Activated naive CD4-positive, alpha-beta T cell (primary cell): Measurements from ENCODE around the gene KCND3.
A peak's percentile ranks its signal among the peaks of the same experiment; 100 is the strongest.
"Not testable (repeated sequence)": the region's sequence is repeated elsewhere in the genome, so short reads cannot be mapped to it uniquely, and the experiment has no call there.

Source experiments
- DNase-seq, 4 experiments: peaks; one replicate each; lab custom pipeline; 2025; lab: John Stamatoyannopoulos, UW

KCND3 gene

DNA sequence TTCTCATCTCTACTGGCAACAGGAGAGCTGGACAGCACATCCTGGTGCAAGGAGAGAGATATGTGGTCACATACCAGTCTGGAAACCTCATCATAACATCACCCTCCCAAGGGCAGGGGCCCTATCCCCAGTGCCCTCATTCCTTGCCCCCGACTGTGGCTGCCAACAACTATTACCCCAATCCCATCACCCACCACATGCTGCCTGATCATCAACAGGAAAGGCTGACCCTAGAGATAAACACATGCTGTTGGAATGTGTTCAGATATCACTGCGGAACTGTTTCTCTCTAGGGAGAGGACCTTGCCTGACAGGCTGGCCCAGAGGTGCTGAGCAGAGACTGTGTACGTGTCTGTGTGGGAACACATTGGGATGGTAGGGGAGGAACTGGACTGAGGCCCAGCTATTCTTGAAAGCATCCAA is 245.8 kb downstream of the KCND3 start:
- no peak for DNase-seq

DNA sequence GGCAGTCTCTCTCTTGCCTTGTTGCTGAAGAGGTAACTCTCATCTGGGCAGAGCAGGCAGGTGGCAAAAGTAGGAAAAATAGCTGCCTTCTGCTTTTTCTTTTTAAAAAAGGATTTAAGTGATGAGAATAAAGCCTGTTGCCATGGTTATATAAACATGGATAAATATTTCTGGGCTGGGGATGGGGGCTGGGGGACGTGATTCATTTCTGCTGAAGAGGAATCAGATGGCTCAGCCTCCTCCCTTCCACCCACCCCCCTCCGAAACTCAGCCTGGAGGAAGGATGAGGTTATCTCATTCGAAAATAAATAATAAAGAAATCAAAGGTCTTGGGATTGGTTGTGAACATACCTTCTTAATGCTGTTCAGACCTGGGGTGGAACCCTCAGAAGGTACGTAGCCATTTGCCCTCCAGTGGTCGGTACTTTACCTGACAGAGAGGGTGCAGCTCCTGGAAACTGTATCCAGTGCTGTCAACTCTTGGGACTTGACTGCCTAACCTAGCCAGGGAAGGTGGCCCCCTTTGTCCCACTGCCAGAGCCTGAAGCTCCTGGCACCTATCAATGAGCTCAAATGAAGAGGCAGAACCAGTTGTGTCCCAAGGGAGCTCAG is 246.4 kb downstream of the KCND3 start:
- no peak for DNase-seq

DNA sequence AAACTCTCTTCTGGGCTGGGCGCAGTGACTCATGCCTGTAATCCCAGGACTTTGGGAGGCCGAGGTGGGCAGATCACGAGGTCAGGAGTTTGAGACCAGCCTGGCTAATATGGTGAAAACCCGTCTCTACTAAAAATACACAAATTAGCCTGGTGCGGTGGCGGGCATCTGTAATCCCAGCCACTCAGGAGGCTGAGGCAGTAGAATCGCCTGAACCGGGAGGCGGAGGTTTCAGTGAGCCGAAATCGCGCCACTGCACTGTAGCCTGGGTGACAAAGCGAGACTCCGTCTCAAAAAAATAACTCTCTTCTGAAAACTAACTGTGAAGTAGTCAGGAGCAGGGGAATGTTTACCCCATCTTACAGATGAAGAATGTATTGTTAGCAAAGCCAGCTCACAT is 247.2 kb downstream of the KCND3 start:
- DNase-seq: not testable (repeated sequence)

DNA sequence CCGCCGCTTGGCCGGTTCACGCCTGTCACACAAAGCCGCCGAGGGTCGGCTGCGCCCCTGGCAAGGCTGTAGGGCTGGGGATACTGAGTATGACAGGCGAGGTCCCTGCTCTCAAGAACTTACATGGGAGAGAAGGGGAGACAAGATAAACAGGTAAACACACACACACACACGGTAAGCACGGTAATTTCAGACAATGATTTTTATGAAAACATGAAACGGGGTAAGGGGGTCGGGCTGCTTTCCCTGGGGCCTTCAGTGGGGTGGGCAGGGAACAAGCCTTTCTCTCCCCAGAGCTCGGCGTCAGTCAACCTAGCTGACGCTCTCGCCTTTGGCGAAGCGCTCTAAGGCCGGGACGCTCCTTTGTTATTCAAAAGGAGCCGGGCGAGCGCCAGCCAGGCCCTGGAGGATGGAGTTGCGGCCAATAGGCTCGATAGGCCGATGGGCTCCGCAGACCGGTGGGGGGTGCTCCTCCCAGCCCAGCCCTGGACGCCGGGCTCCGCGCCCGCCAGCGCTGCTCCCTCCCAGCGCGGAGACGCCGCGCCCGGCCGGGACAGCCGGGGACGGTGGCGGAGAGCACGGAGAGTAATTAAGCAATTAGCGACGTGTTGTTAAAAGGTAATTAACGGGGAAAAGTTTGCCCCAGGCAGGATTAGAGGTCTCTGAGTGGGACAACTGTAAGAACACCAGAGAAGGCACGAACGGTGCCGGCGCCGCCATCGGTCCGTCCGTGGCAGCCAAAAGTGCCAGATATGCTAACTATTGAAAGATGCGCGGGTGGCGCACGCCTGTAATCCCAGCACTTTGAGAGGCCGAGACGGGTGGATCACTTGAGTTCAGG is 249.3 kb downstream of the KCND3 start:
- peak in 1 of 4 experiments; percentile 7 for DNase-seq

DNA sequence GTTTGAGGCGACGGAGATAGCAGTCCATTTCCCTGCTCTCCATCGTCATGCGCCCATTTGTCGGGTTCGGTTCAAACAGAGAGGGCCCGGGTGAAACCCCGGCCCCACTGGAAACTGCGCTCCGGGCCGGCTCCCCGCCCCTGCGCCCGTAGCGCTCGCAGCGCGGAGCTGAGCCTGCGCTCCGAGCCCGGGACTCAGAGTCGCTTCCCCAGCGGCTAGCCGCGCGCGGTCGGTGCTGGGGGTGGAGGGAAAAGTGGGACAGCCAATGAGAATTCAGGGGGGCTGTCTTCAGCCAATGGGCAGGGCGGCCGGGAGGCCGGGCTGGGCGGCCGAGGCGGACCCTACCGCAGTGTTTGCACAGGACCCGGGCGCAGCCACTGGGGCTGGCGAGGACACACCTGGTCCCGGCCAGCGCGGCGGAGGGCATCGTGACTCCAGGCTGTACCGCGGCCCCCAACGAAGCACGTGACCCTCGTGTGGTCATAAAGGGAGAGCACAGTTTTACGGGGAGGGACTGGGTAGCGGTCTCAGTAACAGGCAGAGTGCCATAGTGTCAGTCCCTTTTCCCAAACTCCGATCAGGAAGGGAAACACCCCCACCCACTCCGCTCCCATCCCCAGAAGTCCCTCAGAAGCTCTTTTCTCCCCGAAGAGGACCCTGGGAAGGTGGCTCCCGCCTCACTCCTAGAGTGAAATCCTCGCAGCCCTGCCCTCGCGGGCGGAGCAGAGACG is 250.1 kb downstream of the KCND3 start, which contains the start of gene INKA2:
Gene INKA2, minus strand, starts transcription at position 202 of the 731 bp plus-strand sequence. Its CDS starts 153 bp downstream, at position 49.
- peak in 3 of 4 experiments; percentile 13 to 42 (median 33) for DNase-seq

DNA sequence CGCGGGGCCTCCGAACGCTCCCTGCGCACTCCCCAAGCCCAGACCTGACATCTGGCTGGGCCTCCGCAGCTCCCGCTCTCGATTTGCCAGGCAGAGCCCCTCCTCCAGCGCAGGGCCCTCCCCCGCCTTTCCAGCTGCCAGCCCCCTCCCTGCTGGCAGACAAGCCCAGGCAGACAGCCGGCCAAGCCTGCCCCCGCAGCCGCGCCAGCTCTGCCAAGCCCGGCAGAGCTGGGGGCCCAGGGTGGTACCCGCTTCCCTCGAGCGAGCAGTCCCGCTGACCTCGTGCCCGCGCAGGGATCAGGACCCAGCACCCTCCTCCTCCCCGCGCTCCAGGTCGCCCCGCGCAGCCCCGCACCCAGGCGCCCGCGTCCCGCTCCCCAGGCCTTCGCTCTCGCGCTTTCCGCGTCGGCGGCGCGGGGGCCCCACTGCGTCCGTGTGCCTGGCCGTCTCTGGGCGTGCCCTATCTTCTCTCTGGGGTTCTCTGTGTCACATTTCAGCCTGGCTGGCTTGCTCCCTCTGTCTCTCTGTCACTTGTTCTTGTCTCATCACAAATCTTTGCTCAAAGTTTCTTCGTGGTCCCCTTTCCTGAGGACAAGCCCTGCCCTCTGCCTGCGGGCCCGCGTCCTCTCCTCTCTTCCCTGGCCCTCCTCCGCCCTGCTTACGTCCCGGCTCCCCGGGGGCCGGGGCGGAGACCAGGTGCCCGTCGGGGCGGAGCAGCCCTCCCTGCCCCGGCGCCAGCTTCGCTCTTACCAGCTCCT is 250.9 kb downstream of the KCND3 start:
- DNase-seq: peak in 1 of 4 experiments; percentile 15

DNA sequence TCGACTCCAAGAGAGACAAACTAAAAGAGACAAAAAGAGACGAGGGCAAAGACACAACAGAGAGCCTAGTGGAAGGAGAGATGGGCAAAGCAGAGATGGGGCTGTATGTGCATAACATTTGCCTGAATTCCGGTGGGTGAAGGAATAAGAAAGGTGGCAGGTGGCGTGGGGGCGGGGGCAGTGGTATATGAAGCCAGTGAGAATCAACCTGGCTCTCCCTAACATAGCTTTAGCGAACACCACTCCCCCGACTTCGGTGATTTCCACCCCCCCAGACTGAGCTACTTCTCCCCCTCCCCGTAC is 251.4 kb downstream of the KCND3 start:
- DNase-seq: no peak

DNA sequence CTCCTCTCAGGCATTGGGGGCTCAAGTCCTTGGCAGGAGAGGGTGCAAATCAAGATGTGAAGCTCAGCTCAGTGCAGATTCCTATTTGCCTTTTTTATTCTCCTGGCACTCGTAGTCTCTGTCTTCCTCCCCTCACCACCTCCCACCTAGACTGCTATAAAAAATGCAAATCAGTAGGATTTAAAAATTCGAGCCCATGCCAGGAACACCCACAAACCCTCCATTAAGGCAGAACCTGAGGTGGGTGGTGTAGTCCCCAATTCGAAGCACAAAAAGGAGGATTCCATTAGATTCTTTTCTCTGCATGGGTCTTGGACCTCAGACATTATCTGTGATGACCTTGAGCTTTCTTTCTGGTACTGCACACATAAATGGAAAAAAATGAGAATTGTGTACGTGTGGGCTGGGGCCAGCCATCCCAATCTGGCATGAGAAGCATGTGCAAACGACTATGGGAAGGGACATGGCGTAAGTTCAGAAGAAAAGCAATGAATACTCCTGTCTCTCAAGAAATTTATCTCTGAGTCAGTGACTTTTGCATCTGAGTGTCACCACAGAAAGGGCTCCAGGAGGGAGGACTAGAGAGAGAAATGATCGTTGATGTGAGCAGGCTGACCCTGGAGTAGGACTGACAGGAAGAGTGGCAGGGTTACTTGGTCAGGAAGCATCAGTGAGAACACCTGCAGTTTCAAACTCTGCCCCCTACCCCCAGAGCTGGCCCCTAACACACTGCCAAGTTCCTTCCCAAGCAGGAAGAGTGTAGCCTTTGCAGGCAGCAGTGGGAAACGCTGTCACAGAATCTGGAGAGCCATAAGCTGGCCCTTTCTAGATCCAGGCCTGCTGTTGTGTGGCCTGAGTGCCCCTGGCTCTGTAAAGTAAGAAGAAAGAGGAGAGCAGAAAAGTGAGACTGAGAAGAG is 252.0 kb downstream of the KCND3 start:
- DNase-seq: no peak

DNA sequence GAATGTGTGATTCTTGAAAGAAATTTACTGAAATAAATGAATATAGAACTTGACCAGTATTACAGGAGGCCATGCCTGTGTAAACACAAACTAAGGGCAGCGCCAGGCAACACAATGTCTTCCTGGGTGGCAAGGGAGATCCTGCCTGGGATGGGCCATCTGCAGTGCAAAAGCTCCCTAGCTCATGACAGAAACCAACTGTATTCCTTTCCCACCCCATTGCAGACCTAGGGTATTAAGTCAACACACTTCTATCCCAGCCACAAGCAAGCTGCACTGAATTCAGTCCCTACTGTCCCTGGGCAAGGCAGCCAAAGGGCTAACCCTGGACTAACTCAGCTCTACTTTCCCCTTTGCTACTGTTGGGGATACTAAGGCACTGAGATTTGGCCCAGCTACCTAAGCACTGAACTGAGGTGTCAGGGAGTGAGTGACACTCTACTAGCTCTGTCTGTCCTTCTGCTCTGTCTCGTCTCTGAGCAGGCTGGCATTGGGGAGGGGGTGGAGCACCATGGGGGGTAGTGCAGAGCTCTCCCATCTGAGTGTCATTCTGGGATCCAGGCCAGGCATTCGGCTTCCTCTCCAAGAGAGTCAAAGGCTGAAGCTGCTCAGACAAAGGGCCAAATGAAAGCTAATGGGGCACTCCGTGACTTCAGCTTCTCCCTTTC is 252.8 kb downstream of the KCND3 start:
- no peak for DNase-seq

DNA sequence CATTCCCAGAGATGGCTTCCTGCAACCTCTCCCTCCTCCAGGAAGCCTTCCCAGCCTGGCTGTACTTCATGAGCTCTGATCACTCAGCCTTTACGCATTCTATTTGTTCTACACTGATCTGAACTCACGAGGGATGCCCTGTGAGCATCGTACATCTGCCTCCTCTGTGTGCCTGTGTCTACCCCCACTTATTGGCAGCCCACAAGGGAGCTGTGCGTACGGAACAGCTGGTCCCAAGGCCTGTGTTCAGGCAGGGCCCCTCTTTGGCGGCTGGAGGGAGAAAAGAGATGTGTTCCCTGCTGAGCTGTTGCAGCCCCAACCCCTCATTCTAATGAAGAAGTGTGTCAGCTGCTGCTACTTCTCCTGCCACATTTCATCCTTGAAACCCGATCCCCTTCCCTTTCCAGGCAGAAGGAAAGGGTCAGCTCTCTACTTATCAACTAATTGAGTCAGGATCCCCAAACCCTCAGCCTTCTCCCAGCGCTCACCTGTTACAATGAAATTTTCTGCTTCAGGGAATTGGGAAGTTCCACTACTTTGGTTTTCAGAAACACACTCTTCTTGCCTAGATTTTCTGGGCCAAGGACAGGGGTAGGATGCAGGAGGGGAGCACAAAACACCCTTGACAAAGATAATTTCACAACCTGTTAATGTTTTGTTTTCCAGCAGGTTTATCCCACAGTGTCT is 253.5 kb downstream of the KCND3 start:
- no peak for DNase-seq

DNA sequence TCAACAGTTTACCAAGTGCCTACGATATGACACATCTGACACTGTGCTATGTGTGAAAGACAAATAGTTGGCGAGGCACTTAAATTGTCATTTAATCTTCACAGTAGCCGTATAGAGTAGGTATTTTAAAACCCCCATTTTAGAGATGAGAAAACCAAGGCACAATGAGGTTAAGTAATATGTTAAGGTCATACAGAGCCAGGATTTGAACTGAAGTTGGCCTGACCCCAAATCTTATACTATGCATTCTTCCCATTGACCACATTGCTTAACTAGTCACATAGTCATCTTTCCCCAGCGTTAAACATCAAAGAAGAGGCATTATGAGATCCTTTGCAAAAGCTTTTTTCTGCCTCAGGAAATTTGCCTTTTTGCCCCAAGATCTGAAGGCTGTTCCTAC is 254.1 kb downstream of the KCND3 start:
- DNase-seq: no peak

DNA sequence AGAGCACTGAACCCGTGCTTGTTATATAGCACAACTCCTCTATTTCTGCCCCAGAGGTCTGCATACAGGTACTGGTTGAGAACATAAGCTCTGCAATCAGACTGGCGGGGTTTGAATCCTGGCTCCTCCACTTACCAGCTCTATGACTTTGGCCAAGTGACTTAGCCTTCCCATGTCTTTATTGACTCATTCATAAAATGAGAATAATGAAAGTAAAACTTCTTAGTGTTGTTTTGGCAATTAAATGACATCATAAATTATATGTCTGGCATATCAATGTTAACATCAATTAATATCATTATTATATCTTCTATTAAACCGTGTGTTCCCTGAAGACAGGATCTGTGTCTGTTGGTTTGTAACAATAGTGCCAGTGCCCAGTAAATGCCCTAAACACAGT is 254.6 kb downstream of the KCND3 start:
- DNase-seq: no peak

DNA sequence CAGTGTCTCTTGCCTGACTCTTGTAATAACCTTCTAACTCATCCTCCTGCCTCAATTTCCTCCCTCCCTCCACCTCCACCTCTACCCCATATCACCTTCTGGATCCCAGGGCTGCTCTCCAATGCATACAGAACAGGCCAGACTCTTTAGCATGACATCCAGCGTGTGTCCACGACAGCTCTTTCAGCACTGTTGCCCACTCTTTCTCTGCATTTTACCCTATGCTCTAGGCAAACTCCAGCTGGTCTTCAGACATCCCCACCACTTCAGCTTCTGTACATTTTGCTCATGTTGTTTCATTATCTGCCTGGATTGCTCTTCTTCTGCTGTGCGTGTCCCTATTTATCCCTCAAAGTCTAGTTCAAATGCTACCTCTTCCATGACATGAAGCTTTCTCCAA is 255.0 kb downstream of the KCND3 start:
- DNase-seq: no peak

DNA sequence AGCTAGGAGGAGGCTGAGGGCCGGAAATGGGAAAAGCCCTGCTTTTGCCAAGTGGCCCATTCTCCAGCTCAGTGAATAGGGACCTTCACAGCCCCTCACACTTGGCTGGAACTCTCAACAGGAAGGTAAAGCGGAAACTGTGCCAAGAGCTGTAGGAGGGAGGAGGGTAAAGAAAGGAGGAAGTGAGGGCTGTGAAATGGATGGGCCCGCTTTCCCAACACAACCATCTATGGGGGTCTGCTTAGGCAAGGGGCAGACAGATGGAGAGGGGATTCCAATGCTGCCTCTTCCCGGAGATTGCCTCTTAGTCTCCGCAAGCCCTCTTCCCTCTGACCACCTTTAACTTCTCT is 255.5 kb downstream of the KCND3 start:
- DNase-seq: no peak

DNA sequence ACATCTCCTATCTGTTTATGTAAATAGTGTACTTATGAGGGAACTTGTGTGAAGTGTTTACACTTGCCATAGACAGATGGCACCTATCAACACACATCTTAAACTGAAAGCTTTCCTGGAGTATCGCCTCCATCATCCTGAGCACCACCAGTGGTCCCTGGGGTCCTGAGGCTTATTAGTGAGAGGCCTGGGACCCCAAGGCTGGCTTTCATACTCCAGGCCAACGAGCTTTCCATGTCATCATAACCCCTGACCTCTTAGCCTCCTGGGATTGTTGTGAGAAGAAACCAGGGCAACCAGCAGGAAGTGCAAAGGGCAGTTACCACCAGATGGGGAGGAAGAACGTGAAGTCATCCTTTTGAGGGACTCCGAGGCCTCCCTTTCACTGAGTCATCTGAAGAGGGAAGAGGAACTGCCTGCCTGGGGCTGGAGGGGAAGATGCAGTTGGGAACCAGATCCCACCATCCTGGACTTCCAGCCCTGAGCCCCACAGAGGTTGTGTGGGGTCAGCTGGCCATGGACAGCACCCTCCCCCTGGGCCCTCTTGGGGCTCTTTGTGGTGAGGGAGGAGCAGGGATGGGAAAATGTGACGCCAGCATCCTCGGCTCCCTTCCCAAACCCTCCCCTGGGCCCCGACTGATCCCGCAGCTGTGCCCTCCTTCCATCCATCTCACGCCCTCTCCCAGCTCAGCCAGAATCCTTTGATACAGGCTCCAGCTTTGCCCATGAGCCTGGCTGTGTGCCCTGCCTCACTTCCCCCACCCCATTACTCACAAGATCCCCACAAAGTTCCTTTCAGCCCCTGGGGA is 256.1 kb downstream of the KCND3 start:
- no peak for DNase-seq

DNA sequence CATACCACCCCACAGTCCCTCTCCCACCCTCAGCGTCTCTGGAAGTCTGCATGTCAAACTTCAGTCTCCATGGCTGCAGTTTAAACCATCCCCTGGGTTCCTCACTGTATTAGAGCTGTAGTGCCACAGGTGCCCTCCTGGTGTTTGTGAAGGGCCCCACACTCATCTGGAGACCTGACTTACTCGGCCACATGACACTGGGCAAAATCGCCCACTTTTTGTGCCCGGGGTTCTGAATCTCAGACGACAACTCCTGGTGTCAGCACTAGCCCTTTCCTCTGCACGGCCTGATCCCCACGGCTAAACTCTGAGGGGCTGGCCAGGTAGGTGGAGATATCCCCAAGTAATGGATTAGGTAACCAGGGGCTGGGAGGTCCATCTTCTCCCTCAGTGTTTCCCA is 256.8 kb downstream of the KCND3 start:
- no peak for DNase-seq

DNA sequence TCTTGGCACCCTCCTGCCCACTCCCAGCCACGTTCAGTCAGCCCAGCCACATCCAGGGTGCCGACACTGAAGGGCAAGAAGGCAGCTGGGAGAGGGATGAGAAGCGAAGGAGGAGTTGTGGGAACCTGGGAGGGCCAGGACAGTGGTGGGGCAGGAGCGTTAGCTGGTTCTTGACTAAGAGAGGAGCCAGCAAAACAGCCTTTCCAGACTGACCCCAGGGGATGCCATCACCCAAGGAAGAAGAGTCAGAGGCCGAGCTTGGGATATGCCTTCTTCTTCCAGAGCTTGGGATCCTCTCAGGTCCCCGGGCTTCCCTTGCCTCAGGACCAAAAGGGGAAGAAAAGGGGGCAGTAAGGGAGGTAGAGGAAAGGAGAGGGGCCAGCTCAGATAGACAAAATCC is 257.5 kb downstream of the KCND3 start:
- DNase-seq: no peak

DNA sequence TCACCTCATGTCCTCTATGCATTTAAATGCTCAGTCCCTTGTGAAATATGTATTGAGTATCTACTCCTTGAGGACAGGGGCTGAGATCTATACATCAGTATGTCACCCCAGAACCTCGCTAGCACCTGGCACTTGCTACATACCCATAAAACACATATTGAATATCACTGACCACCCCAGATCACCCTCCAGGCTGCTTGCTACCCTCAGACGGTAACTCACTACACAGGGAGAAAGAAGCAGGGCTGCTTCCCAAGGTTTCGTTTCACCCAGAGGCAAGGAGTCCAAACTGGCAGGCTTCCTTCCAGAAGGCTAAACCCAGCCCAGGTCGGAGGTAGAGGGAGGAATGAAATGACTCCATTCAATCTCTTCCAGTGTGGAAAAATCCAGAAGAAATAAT is 258.8 kb downstream of the KCND3 start:
- DNase-seq: no peak
